ENCODE measurements around the gene ATP6V1F. TPM values are rescaled to one million over a fixed set of nuclear protein-coding genes. Genes with fewer than 3 reads are reported as not detected.

Gene ATP6V1F
- total RNA-seq, 3 donors from 2014 or later (not counting 1 experiment from before 2014, with no cell fraction given): 82.9 to 98.0 (median 94.3) TPM

- Mint-ChIP-seq H3K4me3 (no peak overlapping the region), H3K4me1 (peaks cover 5 to 6% of the 10 kb centered on the region in 2 donors), H3K36me3 (no peaks in the 10 kb centered on the region), H3K27me3 (ENCODE audit: low read depth in 2 of 2) (peaks cover 45 to 66% of the 10 kb centered on the region in 2 donors), H3K9me3 (no peaks in the 10 kb centered on the region), H3K27ac (no peak overlapping the region)
- no peak for TF ChIP-seq CTCF (IDR thresholded peaks at IDR 0.05)
- H3K27ac ChIP-seq (ENCODE audit: low read length): no peak overlapping the region
- 49% methylated on average over 10 of the region's 11 CpGs for WGBS (ENCODE audit: insufficient coverage)
- no peaks in the 10 kb centered on the region for H3K36me3 ChIP-seq (ENCODE audit: control insufficient read depth, insufficient read depth, low read length)
- no peak overlapping the region for H3K4me3 ChIP-seq (ENCODE audit: low read length)
- intact Hi-C loops (cut with micrococcal nuclease): no loop called here
- peaks cover 17% of the 10 kb centered on the region for H3K27me3 ChIP-seq (ENCODE audit: control insufficient read depth, insufficient read depth, low read length)
- DNase-seq: peak in 1 of 2 donors; percentile 52
- peaks cover 15% of the 10 kb centered on the region for H3K4me1 ChIP-seq (ENCODE audit: control insufficient read depth, insufficient read depth, low read length)
- no peaks in the 10 kb centered on the region for H3K9me3 ChIP-seq (ENCODE audit: control insufficient read depth, insufficient read depth, low read length)
- peak in 2 of 3 donors; percentile 29 to 34 for ATAC-seq
These were observed 52.0 kb downstream of the ATP6V1F start for GRCh38 chr7:128914566-128915151.

GRCh38 chr7:128915271-128915819 is 52.7 kb downstream of the ATP6V1F start:
- TF ChIP-seq CTCF (IDR thresholded peaks at IDR 0.05): no peak
- intact Hi-C loops (cut with micrococcal nuclease): no loop called here
- H3K27ac ChIP-seq (ENCODE audit: low read length): no peak overlapping the region
- no peak overlapping the region for H3K27ac Mint-ChIP-seq
- H3K9me3 Mint-ChIP-seq: no peaks in the 10 kb centered on the region
- peaks cover 5 to 6% of the 10 kb centered on the region in 2 donors for H3K4me1 Mint-ChIP-seq
- peaks cover 41 to 63% of the 10 kb centered on the region in 2 donors for H3K27me3 Mint-ChIP-seq (ENCODE audit: low read depth in 2 of 2)
- peak overlapping the region; percentile 79 for H3K4me3 Mint-ChIP-seq
- no peak for DNase-seq
- WGBS (ENCODE audit: insufficient coverage): 5% methylated on average over 31 of the region's 34 CpGs
- no peaks in the 10 kb centered on the region for H3K36me3 ChIP-seq (ENCODE audit: control insufficient read depth, insufficient read depth, low read length)
- no peaks in the 10 kb centered on the region for H3K9me3 ChIP-seq (ENCODE audit: control insufficient read depth, insufficient read depth, low read length)
- H3K36me3 Mint-ChIP-seq: no peaks in the 10 kb centered on the region
- H3K4me1 ChIP-seq (ENCODE audit: control insufficient read depth, insufficient read depth, low read length): peaks cover 12% of the 10 kb centered on the region
- peaks cover 12% of the 10 kb centered on the region for H3K27me3 ChIP-seq (ENCODE audit: control insufficient read depth, insufficient read depth, low read length)
- peak overlapping the region; percentile 27 for H3K4me3 ChIP-seq (ENCODE audit: low read length)
- peak in 1 of 3 donors; percentile 21 for ATAC-seq

Other genes with a start within 250 kb of the ATP6V1F start
- gene GARIN1A, start 190.6 kb upstream of the ATP6V1F start, total RNA-seq: 1 to 10 TPM; 1.1 to 2.5 (median 1.1) TPM
- 10 to 100 TPM; 25.9 to 31.7 (median 27.6) TPM for gene CALU, start 123.5 kb upstream of the ATP6V1F start, total RNA-seq
- not detected for gene OPN1SW, start 87.1 kb upstream of the ATP6V1F start, total RNA-seq
- 10 to 100 TPM; 10.9 to 17.5 (median 13.2) TPM for gene CCDC136, start 70.9 kb upstream of the ATP6V1F start, total RNA-seq
- gene FLNC, start 32.5 kb upstream of the ATP6V1F start, total RNA-seq: under 1 TPM in 2 of 3 donors, not detected in 1; 0.05 to 0.25 TPM
- under 1 TPM in 2 of 3 donors, not detected in 1; 0.49 to 0.95 TPM for gene KCP, start 47.9 kb downstream of the ATP6V1F start, total RNA-seq
- 10 to 100 TPM; 13.0 to 20.2 (median 19.5) TPM for gene IRF5, start 75.1 kb downstream of the ATP6V1F start, total RNA-seq
- 10 to 100 TPM; 33.9 to 41.1 (median 37.9) TPM for gene TNPO3, start 192.3 kb downstream of the ATP6V1F start, total RNA-seq